Upper lobe of left lung (tissue), 6 donors: Measurements from ENCODE around the gene SMTNL1. TPM values are rescaled to one million over a fixed set of nuclear protein-coding genes. Genes with fewer than 3 reads are reported as not detected.

Experiments used
- ATAC-seq, 2 donors: fragments of 200-7000 bp; cut with Tn5 transposase; one replicate each; pipeline ENCODE4 v1.9.1; 2022; ENCODE audit warnings: mild to moderate bottlenecking in 2 of 2, moderate library complexity in 2 of 2; ENCODE audit not compliant: low FRiP score in 2 of 2
- DNase-seq, 2 donors: peaks; one replicate each; pipeline ENCODE4 v3.0.0-alpha.2; 2019 to 2020
- H3K27ac ChIP-seq, 4 donors: fragments of 200-600 bp; sonication (generic); one replicate each; pipeline ENCODE4 v1.5.1; 2016 to 2019
- H3K27me3 ChIP-seq, 4 donors: fragments of 200-600 bp; sonication (generic); one replicate each; pipeline ENCODE4 v1.5.1; 2017 to 2019
- H3K36me3 ChIP-seq, 4 donors: fragments of 200-600 bp; sonication (generic); one replicate each; pipeline ENCODE4 v1.5.1; 2016 to 2019
- H3K4me1 ChIP-seq, 4 donors: fragments of 200-600 bp; sonication (generic); one replicate each; pipeline ENCODE4 v1.5.1; 2018 to 2019
- H3K4me3 ChIP-seq, 4 donors: fragments of 200-600 bp; sonication (generic); one replicate each; pipeline ENCODE4 v1.5.1; 2017 to 2019; ENCODE audit warnings: mild to moderate bottlenecking in 2 of 4, moderate library complexity in 1 of 4
- H3K9me3 ChIP-seq, 4 donors: fragments of 200-600 bp; sonication (generic); one replicate each; pipeline ENCODE4 v1.5.1; 2018 to 2019
- CTCF ChIP-seq, 6 experiments: fragments of 450-650 bp in 4 of 6; fragments of 200-600 bp in 2 of 6; sonication (generic) in 2 of 6; IDR thresholded peaks; one replicate each; pipeline ENCODE4 v1.5.1; 2016 to 2019; ENCODE audit warnings: antibody characterized with exemption in 6 of 6
- EP300 ChIP-seq, 4 donors: sonication (generic); formaldehyde crosslinking; IDR thresholded peaks; one replicate each; pipeline ENCODE4 v1.5.1; 2017; ENCODE audit warnings: antibody characterized with exemption in 4 of 4, control low read depth in 2 of 4
- POLR2A ChIP-seq, 4 donors: fragments of 450-650 bp; IDR thresholded peaks; one replicate each; pipeline ENCODE4 v1.5.1; 2016 to 2017; ENCODE audit warnings: antibody characterized with exemption in 4 of 4, mild to moderate bottlenecking in 2 of 4
- POLR2AphosphoS5 ChIP-seq, 2 donors: sonication (generic); formaldehyde crosslinking; IDR thresholded peaks; one replicate each; pipeline ENCODE4 v1.5.1; 2017; ENCODE audit warnings: antibody characterized with exemption in 2 of 2
- WGBS, 2 donors: methylation state at CpG; one replicate each; pipeline ENCODE4 v1.1.5; 2017 to 2018; 5-methylcytosine and 5-hydroxymethylcytosine counted together
- total RNA-seq, 6 donors: library from RNA; depleted of rRNA in 4 of 6; stranded (reverse); fragments of >200 nt in 4 of 6; gene quantifications; one replicate each; pipeline versions ENCODE4 v1.1.0 to v1.2.1, GENCODE V29; 2016 to 2021
- donor health status: DM: no; HTN: no; CAD: no; lungs with moderate emphysema.
- donor health status: DM: no; HTN: yes; CAD: no; lungs with severe emphysema.

SMTNL1 gene
- total RNA-seq, 6 donors from 2014 or later, result not detected

- DNase-seq (no peak), ATAC-seq (no peak)
- WGBS, 2 donors, result 85 to 93% methylated on average over 2 of the region's 2 CpGs
- Histone ChIP-seq H3K27ac (no peak overlapping the region), H3K4me1 (no peaks in the 10 kb centered on the region), H3K9me3 (no peaks in the 10 kb centered on the region), H3K36me3 (peaks cover 34 to 98% (median 89%) of the 10 kb centered on the region in 4 donors), H3K4me3 (no peak overlapping the region), H3K27me3 (no peaks in the 10 kb centered on the region)
- TF ChIP-seq CTCF (IDR thresholded peaks at IDR 0.05) (no peak), EP300 (IDR thresholded peaks at IDR 0.05) (no peak), POLR2A (IDR thresholded peaks at IDR 0.05) (no peak), POLR2AphosphoS5 (IDR thresholded peaks at IDR 0.05) (no peak)
Measured at GRCh38 chr11:57555393-57555792, 18.0 kb downstream of the SMTNL1 start.

GRCh38 chr11:57556041-57556440, 18.6 kb downstream of the SMTNL1 start:
- Histone ChIP-seq H3K4me3 (no peak overlapping the region), H3K9me3 (no peaks in the 10 kb centered on the region), H3K4me1 (no peaks in the 10 kb centered on the region), H3K27ac (no peak overlapping the region), H3K36me3 (peaks cover 27 to 92% (median 83%) of the 10 kb centered on the region in 4 donors), H3K27me3 (no peaks in the 10 kb centered on the region)
- 87 to 88% methylated on average over 8 of the region's 8 CpGs for WGBS, 2 donors
- DNase-seq (no peak), ATAC-seq (no peak)
- no peak for TF ChIP-seq CTCF (IDR thresholded peaks at IDR 0.05)
- TF ChIP-seq EP300 (IDR thresholded peaks at IDR 0.05), result no peak
- no peak for TF ChIP-seq POLR2AphosphoS5 (IDR thresholded peaks at IDR 0.05)
- no peak for TF ChIP-seq POLR2A (IDR thresholded peaks at IDR 0.05)

GRCh38 chr11:57560146-57560545, 22.8 kb downstream of the SMTNL1 start:
- 84 to 90% methylated on average over 4 of the region's 4 CpGs for WGBS, 2 donors
- Histone ChIP-seq H3K36me3 (peaks cover 6 to 56% (median 44%) of the 10 kb centered on the region in 4 donors), H3K9me3 (no peaks in the 10 kb centered on the region), H3K27ac (no peak overlapping the region), H3K4me1 (peaks cover 0 to 16% (median 4%) of the 10 kb centered on the region in 4 donors), H3K27me3 (no peaks in the 10 kb centered on the region), H3K4me3 (no peak overlapping the region)
- TF ChIP-seq POLR2A (IDR thresholded peaks at IDR 0.05), result no peak
- DNase-seq, result no peak
- ATAC-seq, result no peak

GRCh38 chr11:57562596-57562995, 25.2 kb downstream of the SMTNL1 start:
- ATAC-seq (no peak), DNase-seq (no peak)
- no peaks in the 10 kb centered on the region for H3K9me3 ChIP-seq
- peaks cover 6 to 32% (median 21%) of the 10 kb centered on the region in 4 donors for H3K36me3 ChIP-seq
- peaks cover 16 to 28% (median 21%) of the 10 kb centered on the region in 4 donors for H3K4me1 ChIP-seq
- no peaks in the 10 kb centered on the region for H3K27me3 ChIP-seq
- no peak overlapping the region for H3K4me3 ChIP-seq
- TF ChIP-seq CTCF (IDR thresholded peaks at IDR 0.05) (no peak), POLR2A (IDR thresholded peaks at IDR 0.05) (no peak), EP300 (IDR thresholded peaks at IDR 0.05) (no peak), POLR2AphosphoS5 (IDR thresholded peaks at IDR 0.05) (no peak)
- H3K27ac ChIP-seq, result no peak overlapping the region
- 79 to 82% methylated on average over 4 of the region's 4 CpGs for WGBS, 2 donors

- ATAC-seq (peak; percentile 49 to 57), DNase-seq (peak in 1 of 2 donors; percentile 67)
- no peaks in the 10 kb centered on the region for H3K9me3 ChIP-seq
- TF ChIP-seq POLR2AphosphoS5 (IDR thresholded peaks at IDR 0.05) (peak in 1 of 2 donors; percentile 53), POLR2A (IDR thresholded peaks at IDR 0.05) (no peak), CTCF (IDR thresholded peaks at IDR 0.05) (peak in 1 of 6 experiments; percentile 14), EP300 (IDR thresholded peaks at IDR 0.05) (peak in 2 of 4 donors; percentile 24 to 69)
- peak overlapping the region; percentile 28 to 89 (median 86) for H3K4me3 ChIP-seq
- H3K4me1 ChIP-seq, result peaks cover 22 to 38% (median 34%) of the 10 kb centered on the region in 4 donors
- H3K36me3 ChIP-seq, result peaks cover 0 to 7% (median 0%) of the 10 kb centered on the region in 4 donors
- WGBS, 2 donors, result 13 to 22% methylated on average over 4 of the region's 4 CpGs
- H3K27me3 ChIP-seq, result no peaks in the 10 kb centered on the region
- H3K27ac ChIP-seq, result peak overlapping the region; percentile 75 to 94 (median 90)
Measured at GRCh38 chr11:57566005-57566904, 28.9 kb downstream of the SMTNL1 start.
